Osteoblast (primary cell): ENCODE results near the gene ZNF839. TPM values are rescaled to one million over a fixed set of nuclear protein-coding genes. Genes with fewer than 3 reads are reported as not detected.
A peak's percentile ranks its signal among the peaks of the same experiment; 100 is the strongest.

ENCODE experiments used
- DNase-seq: peaks from one replicate; pipeline ENCODE4 v3.0.0; 2011; ENCODE audit warnings: low spot score, mixed read lengths; ENCODE audit not compliant: insufficient read length; ENCODE audit errors: missing footprints
- H2AFZ ChIP-seq: 2 replicates; pipeline ENCODE4 v1.6.0; 2011; ENCODE audit warnings: mild to moderate bottlenecking, low read length
- H3K27ac ChIP-seq: 2 replicates; pipeline ENCODE4 v1.5.1; 2011; ENCODE audit warnings: mild to moderate bottlenecking, low read depth, low read length, moderate library complexity
- H3K27me3 ChIP-seq: 2 replicates; pipeline ENCODE4 v1.6.0; 2012; ENCODE audit warnings: mild to moderate bottlenecking, control low read depth, inconsistent platforms, low read length, moderate library complexity; ENCODE audit not compliant: insufficient read depth
- H3K36me3 ChIP-seq: 2 replicates; pipeline ENCODE4 v1.5.1; 2011; ENCODE audit warnings: mild to moderate bottlenecking, low read length, control low read depth, moderate library complexity; ENCODE audit not compliant: insufficient read depth
- H3K4me1 ChIP-seq: 2 replicates; pipeline ENCODE4 v1.5.1; 2011; ENCODE audit warnings: mild to moderate bottlenecking, low read length, control low read depth, moderate library complexity; ENCODE audit not compliant: insufficient read depth
- H3K4me2 ChIP-seq: 2 replicates; pipeline ENCODE4 v1.6.0; 2011; ENCODE audit warnings: mild to moderate bottlenecking, low read length; ENCODE audit not compliant: insufficient read depth
- H3K4me3 ChIP-seq: fragments of 200-600 bp; sonication (generic); 3 replicates; pipeline ENCODE4 v1.5.1; 2012; ENCODE audit warnings: mild to moderate bottlenecking, low read length, inconsistent platforms; ENCODE audit not compliant: insufficient read depth
- H3K79me2 ChIP-seq: 2 replicates; pipeline ENCODE4 v1.6.0; 2012; ENCODE audit warnings: mild to moderate bottlenecking, low read length, control low read depth, inconsistent platforms; ENCODE audit not compliant: insufficient read depth
- H3K9me3 ChIP-seq: 2 replicates; pipeline ENCODE4 v1.5.1; 2011; ENCODE audit warnings: low read depth, low read length, control low read depth
- H4K20me1 ChIP-seq: 2 replicates; pipeline ENCODE4 v1.6.0; 2012; ENCODE audit warnings: mild to moderate bottlenecking, low read length, control low read depth; ENCODE audit not compliant: insufficient read depth
- total RNA-seq: library from RNA; depleted of rRNA; stranded (reverse); fragments of >200 nt; gene quantifications from 2 replicates; pipeline ENCODE4 v1.2.3, GENCODE V29; 2012
- TF ChIP-seq, protein P1 (sequence below): IDR thresholded peaks from 2 replicates; pipeline ENCODE4 v1.5.1; 2011; ENCODE audit warnings: mild to moderate bottlenecking, low read depth, low read length, moderate library complexity; ENCODE audit errors: extremely low read depth

The ZNF839 gene
- total RNA-seq, 1 donor = 7.2 TPM

DNA sequence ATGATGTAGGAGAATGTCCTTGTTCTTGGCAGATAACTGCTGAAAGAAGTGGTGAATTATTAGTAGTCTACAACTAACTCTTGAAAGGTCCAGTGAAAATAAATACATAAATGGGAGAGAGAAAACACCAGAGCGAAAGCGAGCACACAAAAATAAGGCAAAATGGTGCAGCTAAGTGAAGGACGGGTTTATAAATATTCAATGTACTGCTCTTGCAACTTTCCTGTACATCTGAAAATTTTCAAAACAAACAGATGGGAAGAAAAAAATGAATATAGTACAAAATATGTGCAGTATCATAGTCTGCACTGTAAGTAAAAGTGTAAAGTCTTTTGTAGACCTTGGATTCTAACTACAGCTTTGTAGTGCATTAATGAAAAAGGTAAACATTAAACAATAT is 15.9 kb upstream of the ZNF839 start:
- peaks cover 59% of the 10 kb centered on the region for H3K79me2 ChIP-seq

DNA sequence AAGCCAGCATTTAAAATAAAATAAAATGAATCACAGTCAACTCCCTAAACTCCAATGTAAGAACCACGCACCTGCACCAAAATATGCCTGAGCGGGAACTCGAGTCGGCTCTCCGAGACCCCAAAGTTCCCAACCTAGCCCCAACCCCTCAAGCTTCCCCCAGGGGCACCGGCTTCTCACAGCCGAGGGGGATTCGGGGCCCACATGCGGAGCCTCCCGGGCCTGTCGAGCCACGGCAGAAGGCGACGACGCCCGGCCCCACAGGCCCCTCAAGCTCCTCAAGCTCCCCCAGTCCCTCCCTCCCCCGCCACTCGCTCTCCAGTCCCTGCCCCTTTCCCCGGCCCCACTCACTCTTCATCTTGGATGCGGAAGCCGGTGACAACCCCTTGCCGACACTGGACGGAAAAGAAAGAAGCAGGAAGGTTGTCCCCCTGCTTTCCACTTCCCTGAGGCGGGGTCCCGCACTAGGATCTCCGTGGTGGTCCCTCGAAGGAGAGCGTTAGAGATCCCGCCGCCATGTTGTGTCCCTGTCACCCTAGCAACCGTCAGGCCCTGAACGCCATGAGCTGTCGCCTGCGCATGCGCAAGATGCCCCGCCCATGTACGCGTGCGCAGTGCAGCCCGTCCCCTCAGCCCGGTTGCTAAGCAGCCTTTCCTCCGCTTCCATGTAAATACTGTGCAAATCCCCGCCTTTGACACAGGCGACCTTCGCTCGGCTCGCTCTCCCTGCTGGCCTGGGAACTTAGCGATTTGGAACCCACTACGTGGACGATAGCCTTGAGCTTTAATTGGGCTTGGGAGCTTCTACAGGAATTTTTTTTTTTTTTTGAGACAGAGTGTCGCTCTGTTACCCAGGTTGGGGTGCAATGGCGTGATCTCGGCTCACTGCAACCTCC is 14.7 kb upstream of the ZNF839 start, which contains the start of gene MOK:
MOK (minus strand) TSS at position 554 of the 896 bp plus-strand sequence; CDS start at position 358, 196 bp downstream.
- Histone ChIP-seq H3K4me2 (peak within 1 kb of the TSS; percentile 81), H3K9me3 (no peaks in the 10 kb centered on the region), H3K4me3 (peak within 1 kb of the TSS; percentile 99), H3K36me3 (no peaks in the 10 kb centered on the region), H3K4me1 (peaks cover 11% of the 10 kb centered on the region), H3K27me3 (no peaks in the 10 kb centered on the region), H2AFZ (peak within 1 kb of the TSS; percentile 91), H3K27ac (peak within 1 kb of the TSS; percentile 96), H4K20me1 (no peaks in the 10 kb centered on the region), H3K79me2 (peaks cover 47% of the 10 kb centered on the region)
- TF ChIP-seq, protein P1, sequence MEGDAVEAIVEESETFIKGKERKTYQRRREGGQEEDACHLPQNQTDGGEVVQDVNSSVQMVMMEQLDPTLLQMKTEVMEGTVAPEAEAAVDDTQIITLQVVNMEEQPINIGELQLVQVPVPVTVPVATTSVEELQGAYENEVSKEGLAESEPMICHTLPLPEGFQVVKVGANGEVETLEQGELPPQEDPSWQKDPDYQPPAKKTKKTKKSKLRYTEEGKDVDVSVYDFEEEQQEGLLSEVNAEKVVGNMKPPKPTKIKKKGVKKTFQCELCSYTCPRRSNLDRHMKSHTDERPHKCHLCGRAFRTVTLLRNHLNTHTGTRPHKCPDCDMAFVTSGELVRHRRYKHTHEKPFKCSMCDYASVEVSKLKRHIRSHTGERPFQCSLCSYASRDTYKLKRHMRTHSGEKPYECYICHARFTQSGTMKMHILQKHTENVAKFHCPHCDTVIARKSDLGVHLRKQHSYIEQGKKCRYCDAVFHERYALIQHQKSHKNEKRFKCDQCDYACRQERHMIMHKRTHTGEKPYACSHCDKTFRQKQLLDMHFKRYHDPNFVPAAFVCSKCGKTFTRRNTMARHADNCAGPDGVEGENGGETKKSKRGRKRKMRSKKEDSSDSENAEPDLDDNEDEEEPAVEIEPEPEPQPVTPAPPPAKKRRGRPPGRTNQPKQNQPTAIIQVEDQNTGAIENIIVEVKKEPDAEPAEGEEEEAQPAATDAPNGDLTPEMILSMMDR = no peak
- peak; percentile 98 for DNase-seq

More for the DNA sequence above, 15.9 kb upstream of the ZNF839 start:
- Histone ChIP-seq H3K36me3 (peaks cover 8% of the 10 kb centered on the region), H3K4me1 (peaks cover 11% of the 10 kb centered on the region), H3K4me3 (peak overlapping the region; percentile 99), H3K27me3 (no peaks in the 10 kb centered on the region), H3K9me3 (no peaks in the 10 kb centered on the region), H4K20me1 (no peaks in the 10 kb centered on the region), H3K4me2 (peak overlapping the region; percentile 81), H3K27ac (peak overlapping the region; percentile 96), H2AFZ (no peak overlapping the region)
- no peak for DNase-seq
- TF ChIP-seq, protein P1 = no peak

DNA sequence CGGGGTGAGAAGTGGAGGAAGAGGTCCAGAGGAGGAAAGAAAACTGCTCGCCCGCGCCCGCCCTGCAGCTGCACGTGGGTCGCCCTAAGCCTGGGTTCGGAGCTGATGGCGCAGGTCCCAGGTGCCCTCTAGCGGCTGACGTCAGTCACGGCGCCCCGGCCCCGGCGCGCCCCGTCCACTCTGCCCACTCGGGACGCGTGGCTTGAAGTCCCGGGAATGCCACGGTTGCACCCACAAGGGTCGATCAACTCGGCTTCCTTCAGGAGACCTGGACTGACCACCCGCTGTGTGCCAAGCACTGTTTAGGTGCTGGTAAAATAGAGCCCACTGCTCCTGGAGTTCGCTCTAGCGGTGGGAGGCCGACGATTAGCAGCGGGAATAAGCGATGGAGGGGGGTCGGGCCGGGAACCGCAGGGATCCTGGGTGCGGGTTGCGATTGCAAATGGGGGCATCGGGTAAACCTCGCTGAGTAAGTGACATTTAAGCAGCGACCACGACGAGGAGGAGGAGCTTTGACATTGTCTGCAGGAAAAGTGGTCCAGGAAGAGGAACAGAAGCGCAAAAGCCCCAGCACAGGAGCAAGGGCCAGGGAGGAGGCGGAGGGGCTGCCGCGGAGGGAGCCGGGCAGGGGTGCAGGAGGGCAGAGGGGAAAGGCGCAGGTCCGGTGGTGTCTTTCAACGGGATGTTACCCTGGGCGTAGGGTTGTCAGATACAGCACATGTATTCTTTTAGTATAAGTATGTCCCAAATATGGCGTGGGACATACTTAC is 5.1 kb upstream of the ZNF839 start:
- peak overlapping the region; percentile 80 for H3K27ac ChIP-seq
- no peaks in the 10 kb centered on the region for H3K9me3 ChIP-seq
- peak overlapping the region; percentile 79 for H3K4me3 ChIP-seq
- TF ChIP-seq, protein P1 = peak; percentile 79
- peak overlapping the region; percentile 93 for H3K4me2 ChIP-seq
- peaks cover 7% of the 10 kb centered on the region for H3K79me2 ChIP-seq
- no peaks in the 10 kb centered on the region for H3K27me3 ChIP-seq
- H4K20me1 ChIP-seq = no peaks in the 10 kb centered on the region
- H3K4me1 ChIP-seq = peaks cover 45% of the 10 kb centered on the region
- peak; percentile 98 for DNase-seq
- no peaks in the 10 kb centered on the region for H3K36me3 ChIP-seq
- H2AFZ ChIP-seq = peak overlapping the region; percentile 97

DNA sequence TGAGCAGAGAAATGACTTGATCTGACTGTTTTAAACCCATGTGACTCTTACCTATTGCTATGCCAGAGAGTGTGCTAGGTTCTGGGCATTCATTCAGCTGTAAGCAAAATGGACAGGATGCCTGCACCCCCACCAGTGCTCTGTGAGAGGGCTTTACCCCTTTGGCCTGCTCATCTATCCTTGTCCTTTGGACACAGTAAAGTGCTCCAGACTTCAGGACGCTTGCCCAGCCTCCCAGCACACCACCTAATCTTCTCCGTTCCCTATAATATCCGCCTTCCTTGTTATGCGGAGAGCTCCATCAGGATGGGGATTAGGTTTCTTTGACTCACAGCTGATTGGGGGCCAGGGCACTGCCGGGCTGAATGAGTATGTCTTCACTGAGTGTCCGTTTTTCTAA is 4.4 kb upstream of the ZNF839 start:
- peaks cover 11% of the 10 kb centered on the region for H3K79me2 ChIP-seq
- no peak for DNase-seq
- TF ChIP-seq, protein P1 = no peak
- H4K20me1 ChIP-seq = no peaks in the 10 kb centered on the region
- H3K9me3 ChIP-seq = no peaks in the 10 kb centered on the region
- H3K27ac ChIP-seq = peak overlapping the region; percentile 81
- H3K27me3 ChIP-seq = no peaks in the 10 kb centered on the region
- H3K4me1 ChIP-seq = peaks cover 45% of the 10 kb centered on the region
- H3K4me2 ChIP-seq = peak overlapping the region; percentile 93
- peak overlapping the region; percentile 43 for H2AFZ ChIP-seq
- no peak overlapping the region for H3K4me3 ChIP-seq
- no peaks in the 10 kb centered on the region for H3K36me3 ChIP-seq
